ENCODE results near the gene CAPN10. TPM values are rescaled to one million over a fixed set of nuclear protein-coding genes. Genes with fewer than 3 reads are reported as not detected.

The CAPN10 gene
- total RNA-seq, 1 experiment from 2014 or later: 61.3 TPM

DNA sequence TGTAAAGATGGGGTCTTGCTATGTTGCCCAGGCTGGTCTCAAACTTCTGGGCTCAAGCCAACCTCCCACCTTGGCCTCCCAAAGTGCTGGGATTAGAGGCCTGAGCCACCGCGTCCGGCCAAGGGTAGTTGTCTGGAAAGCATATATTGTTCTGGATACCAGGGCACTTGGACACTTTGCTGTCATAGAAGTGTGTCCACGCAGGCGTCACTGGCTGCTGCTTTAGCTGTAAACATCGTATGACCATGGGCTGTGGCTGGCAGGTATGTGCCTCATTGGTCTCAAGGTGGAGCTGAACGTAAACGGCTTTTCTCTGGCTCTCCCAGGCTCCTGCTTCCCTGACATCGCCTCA, 35.5 kb downstream of the CAPN10 start:
- no peak for DNase-seq (ENCODE audit: low spot score)
- Mint-ChIP-seq H3K9me3 (peaks cover 19% of the 10 kb centered on the region), H3K27ac (no peak overlapping the region), H3K27me3 (ENCODE audit: low read depth) (no peaks in the 10 kb centered on the region), H3K36me3 (peaks cover 16% of the 10 kb centered on the region), H3K4me1 (no peaks in the 10 kb centered on the region), H3K4me3 (no peak overlapping the region)
- TF ChIP-seq, protein P1, sequence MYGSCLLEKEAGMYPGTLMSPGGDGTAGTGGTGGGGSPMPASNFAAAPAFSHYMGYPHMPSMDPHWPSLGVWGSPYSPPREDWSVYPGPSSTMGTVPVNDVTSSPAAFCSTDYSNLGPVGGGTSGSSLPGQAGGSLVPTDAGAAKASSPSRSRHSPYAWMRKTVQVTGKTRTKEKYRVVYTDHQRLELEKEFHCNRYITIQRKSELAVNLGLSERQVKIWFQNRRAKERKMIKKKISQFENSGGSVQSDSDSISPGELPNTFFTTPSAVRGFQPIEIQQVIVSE (CRISPR knock-in tag; IDR thresholded peaks at IDR 0.05; ENCODE audit: borderline replicate concordance): no peak
- 0 out of 2 replicates have a peak, but pooled peaks have one; percentile 6 for TF ChIP-seq ZNF121 (CRISPR knock-in tag; IDR thresholded peaks at IDR 0.05)
- POLR2A ChIA-PET: interaction anchor here (0.9 kb wide), 1 partner anchor 36 kb away, joined by 3 read pairs; the partner anchor contains the start of gene CAPN10
- ATAC-seq: no peak
- CTCF ChIA-PET: interaction anchor here (0.8 to 1.3 kb wide), 6 partner anchors 9 to 456 kb away, joined by 3 to 9 read pairs (median 4); no protein-coding TSS in a partner anchor

DNA sequence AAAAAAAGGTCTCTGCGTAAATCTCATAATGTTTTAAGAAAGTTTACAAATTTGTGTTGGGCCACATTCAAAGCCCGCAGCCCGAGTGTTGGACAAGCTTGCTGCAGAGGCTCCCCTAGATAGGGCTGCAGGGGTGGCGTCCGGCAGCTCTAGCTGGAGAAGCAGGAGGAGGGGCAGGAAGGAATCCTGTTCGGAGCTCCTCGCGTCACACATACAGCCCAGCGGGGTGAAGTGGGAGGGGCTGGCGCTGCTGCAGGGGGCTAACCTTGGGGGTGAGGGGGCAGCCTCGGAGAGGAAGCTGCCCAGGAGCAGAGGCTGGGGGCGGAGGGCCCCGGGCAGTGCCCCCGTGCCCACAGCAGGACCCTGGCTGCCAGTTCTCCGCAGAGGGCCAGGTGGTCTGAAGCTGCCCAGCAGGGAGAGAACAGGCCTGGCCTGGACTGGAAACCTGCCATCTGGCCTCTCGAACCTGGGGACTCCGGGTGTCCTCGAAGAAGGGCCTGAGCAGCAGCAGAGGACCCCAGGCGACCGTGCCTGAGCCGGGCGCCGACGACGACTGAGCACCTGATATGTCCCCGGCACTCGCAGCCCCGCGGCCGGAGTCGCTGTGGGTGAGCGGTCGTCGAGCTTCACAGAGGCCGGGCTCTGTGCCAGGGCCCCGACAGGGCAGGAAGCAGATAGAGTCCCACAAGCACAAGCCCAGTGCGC, 36.1 kb downstream of the CAPN10 start:
- ATAC-seq (no peak), DNase-seq (ENCODE audit: low spot score) (peak; percentile 16)
- Mint-ChIP-seq H3K4me1 (no peaks in the 10 kb centered on the region), H3K36me3 (peaks cover 12% of the 10 kb centered on the region), H3K27ac (no peak overlapping the region), H3K4me3 (no peak overlapping the region), H3K9me3 (peaks cover 15% of the 10 kb centered on the region), H3K27me3 (ENCODE audit: low read depth) (no peaks in the 10 kb centered on the region)
- ChIA-PET POLR2A (interaction anchor here (0.9 kb wide), 1 partner anchor 37 kb away, joined by 3 read pairs; the partner anchor contains the start of gene CAPN10), CTCF (interaction anchor here (0.8 to 1.3 kb wide), 5 partner anchors 10 to 456 kb away, joined by 3 to 9 read pairs (median 4); no protein-coding TSS in a partner anchor)
- no peak for TF ChIP-seq TP53 (CRISPR knock-in tag; IDR thresholded peaks at IDR 0.05)
- TF ChIP-seq EMX1 (CRISPR knock-in tag; IDR thresholded peaks at IDR 0.05): no peak
- TF ChIP-seq ZBTB21 (CRISPR knock-in tag; IDR thresholded peaks at IDR 0.05; ENCODE audit: borderline replicate concordance): no peak
- TF ChIP-seq, protein P2, sequence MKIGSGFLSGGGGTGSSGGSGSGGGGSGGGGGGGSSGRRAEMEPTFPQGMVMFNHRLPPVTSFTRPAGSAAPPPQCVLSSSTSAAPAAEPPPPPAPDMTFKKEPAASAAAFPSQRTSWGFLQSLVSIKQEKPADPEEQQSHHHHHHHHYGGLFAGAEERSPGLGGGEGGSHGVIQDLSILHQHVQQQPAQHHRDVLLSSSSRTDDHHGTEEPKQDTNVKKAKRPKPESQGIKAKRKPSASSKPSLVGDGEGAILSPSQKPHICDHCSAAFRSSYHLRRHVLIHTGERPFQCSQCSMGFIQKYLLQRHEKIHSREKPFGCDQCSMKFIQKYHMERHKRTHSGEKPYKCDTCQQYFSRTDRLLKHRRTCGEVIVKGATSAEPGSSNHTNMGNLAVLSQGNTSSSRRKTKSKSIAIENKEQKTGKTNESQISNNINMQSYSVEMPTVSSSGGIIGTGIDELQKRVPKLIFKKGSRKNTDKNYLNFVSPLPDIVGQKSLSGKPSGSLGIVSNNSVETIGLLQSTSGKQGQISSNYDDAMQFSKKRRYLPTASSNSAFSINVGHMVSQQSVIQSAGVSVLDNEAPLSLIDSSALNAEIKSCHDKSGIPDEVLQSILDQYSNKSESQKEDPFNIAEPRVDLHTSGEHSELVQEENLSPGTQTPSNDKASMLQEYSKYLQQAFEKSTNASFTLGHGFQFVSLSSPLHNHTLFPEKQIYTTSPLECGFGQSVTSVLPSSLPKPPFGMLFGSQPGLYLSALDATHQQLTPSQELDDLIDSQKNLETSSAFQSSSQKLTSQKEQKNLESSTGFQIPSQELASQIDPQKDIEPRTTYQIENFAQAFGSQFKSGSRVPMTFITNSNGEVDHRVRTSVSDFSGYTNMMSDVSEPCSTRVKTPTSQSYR (CRISPR knock-in tag; IDR thresholded peaks at IDR 0.05): no peak
- TF ChIP-seq FOXP1 (CRISPR knock-in tag; IDR thresholded peaks at IDR 0.05; ENCODE audit: borderline replicate concordance): no peak
- no peak for TF ChIP-seq JUN (CRISPR knock-in tag; IDR thresholded peaks at IDR 0.05)
- TF ChIP-seq, protein P3, sequence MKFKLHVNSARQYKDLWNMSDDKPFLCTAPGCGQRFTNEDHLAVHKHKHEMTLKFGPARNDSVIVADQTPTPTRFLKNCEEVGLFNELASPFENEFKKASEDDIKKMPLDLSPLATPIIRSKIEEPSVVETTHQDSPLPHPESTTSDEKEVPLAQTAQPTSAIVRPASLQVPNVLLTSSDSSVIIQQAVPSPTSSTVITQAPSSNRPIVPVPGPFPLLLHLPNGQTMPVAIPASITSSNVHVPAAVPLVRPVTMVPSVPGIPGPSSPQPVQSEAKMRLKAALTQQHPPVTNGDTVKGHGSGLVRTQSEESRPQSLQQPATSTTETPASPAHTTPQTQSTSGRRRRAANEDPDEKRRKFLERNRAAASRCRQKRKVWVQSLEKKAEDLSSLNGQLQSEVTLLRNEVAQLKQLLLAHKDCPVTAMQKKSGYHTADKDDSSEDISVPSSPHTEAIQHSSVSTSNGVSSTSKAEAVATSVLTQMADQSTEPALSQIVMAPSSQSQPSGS (CRISPR knock-in tag; IDR thresholded peaks at IDR 0.05; ENCODE audit: borderline replicate concordance, low read depth): no peak
- TF ChIP-seq SMAD3 (CRISPR knock-in tag; IDR thresholded peaks at IDR 0.05; ENCODE audit: borderline replicate concordance): no peak
- TF ChIP-seq ETV6 (CRISPR knock-in tag; IDR thresholded peaks at IDR 0.05): no peak

DNA sequence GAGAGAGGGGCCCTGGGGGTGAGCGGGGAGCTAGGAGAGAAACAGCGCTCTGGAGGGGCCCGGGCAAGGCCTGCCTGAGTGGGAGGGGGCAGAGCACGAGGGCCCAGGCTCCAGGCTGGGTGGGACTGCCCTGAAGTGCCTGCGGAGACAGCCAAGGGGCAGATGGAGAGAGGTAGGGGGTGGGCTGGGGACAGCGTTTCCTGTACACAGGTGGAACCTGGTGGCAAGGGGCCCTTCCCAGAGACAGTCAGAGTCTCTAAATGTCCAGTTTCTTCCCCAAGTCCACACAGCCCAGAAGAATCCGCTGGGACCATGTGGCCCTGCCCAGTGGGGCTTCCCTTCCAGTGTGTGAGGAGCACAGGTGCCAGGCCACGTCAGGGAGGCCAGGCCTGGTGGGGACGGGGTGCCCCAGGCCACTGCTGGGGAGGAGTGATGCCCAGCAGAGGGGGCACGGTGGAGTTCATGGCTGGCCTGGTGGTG, 37.0 kb downstream of the CAPN10 start:
- no peak overlapping the region for H3K27ac Mint-ChIP-seq
- peaks cover 8% of the 10 kb centered on the region for H3K9me3 Mint-ChIP-seq
- H3K27me3 Mint-ChIP-seq (ENCODE audit: low read depth): no peaks in the 10 kb centered on the region
- POLR2A ChIA-PET: no interaction called here
- peak; percentile 10 for DNase-seq (ENCODE audit: low spot score)
- no peak overlapping the region for H3K4me3 Mint-ChIP-seq
- H3K36me3 Mint-ChIP-seq: peaks cover 6% of the 10 kb centered on the region
- H3K4me1 Mint-ChIP-seq: no peaks in the 10 kb centered on the region
- no peak for ATAC-seq
- CTCF ChIA-PET: no interaction called here
- TF ChIP-seq, protein P4, sequence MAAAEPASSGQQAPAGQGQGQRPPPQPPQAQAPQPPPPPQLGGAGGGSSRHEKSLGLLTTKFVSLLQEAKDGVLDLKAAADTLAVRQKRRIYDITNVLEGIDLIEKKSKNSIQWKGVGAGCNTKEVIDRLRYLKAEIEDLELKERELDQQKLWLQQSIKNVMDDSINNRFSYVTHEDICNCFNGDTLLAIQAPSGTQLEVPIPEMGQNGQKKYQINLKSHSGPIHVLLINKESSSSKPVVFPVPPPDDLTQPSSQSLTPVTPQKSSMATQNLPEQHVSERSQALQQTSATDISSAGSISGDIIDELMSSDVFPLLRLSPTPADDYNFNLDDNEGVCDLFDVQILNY (CRISPR knock-in tag; IDR thresholded peaks at IDR 0.05): no peak
- TF ChIP-seq ZNF138 (CRISPR knock-in tag; conservative IDR thresholded peaks at IDR 0.05) (no peak), RORB (CRISPR knock-in tag; IDR thresholded peaks at IDR 0.05) (no peak), SP1 (CRISPR knock-in tag; conservative IDR thresholded peaks at IDR 0.05) (no peak)
- TF ChIP-seq, protein P5, sequence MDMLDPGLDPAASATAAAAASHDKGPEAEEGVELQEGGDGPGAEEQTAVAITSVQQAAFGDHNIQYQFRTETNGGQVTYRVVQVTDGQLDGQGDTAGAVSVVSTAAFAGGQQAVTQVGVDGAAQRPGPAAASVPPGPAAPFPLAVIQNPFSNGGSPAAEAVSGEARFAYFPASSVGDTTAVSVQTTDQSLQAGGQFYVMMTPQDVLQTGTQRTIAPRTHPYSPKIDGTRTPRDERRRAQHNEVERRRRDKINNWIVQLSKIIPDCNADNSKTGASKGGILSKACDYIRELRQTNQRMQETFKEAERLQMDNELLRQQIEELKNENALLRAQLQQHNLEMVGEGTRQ (CRISPR knock-in tag; IDR thresholded peaks at IDR 0.05): no peak
- TF ChIP-seq, protein P6, sequence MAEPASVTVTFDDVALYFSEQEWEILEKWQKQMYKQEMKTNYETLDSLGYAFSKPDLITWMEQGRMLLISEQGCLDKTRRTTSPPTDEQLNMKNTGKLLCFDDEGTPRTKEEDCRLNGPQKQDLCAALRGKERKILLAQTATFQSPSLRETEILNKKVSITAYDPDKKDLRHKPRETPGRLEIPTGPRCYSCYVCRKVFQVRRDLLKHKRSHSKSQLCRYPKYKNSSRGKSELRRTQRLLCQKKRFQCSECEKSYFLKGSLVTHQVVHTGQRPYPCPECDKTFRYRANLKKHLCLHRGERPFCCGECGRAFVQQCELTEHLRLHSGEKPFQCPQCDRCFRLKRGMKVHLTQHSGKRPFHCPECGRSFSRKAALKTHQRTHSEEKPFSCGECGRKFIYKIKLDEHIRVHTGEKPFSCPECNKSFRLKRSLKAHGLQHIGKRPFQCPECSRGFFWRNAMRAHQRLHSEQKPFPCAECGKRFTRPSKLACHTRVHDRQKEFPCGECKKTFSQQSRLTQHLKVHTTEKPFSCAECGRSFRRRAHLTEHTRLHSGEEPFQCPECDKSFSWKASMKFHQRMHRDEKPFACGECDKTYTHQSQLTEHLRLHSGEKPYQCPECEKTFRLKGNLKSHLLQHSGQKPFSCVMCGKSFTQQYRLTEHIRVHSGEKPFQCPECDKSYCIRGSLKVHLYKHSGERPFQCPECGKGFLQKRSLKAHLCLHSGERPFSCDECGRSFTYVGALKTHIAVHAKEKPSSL (CRISPR knock-in tag; conservative IDR thresholded peaks at IDR 0.05): no peak
- TF ChIP-seq, protein P7, sequence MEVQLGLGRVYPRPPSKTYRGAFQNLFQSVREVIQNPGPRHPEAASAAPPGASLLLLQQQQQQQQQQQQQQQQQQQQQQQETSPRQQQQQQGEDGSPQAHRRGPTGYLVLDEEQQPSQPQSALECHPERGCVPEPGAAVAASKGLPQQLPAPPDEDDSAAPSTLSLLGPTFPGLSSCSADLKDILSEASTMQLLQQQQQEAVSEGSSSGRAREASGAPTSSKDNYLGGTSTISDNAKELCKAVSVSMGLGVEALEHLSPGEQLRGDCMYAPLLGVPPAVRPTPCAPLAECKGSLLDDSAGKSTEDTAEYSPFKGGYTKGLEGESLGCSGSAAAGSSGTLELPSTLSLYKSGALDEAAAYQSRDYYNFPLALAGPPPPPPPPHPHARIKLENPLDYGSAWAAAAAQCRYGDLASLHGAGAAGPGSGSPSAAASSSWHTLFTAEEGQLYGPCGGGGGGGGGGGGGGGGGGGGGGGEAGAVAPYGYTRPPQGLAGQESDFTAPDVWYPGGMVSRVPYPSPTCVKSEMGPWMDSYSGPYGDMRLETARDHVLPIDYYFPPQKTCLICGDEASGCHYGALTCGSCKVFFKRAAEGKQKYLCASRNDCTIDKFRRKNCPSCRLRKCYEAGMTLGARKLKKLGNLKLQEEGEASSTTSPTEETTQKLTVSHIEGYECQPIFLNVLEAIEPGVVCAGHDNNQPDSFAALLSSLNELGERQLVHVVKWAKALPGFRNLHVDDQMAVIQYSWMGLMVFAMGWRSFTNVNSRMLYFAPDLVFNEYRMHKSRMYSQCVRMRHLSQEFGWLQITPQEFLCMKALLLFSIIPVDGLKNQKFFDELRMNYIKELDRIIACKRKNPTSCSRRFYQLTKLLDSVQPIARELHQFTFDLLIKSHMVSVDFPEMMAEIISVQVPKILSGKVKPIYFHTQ (CRISPR knock-in tag; IDR thresholded peaks at IDR 0.05): no peak
- TF ChIP-seq, protein P8, sequence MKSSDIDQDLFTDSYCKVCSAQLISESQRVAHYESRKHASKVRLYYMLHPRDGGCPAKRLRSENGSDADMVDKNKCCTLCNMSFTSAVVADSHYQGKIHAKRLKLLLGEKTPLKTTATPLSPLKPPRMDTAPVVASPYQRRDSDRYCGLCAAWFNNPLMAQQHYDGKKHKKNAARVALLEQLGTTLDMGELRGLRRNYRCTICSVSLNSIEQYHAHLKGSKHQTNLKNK (CRISPR knock-in tag; IDR thresholded peaks at IDR 0.05): no peak
